IMR-90 (cell line): ENCODE results near the gene SBSN.

Experiments
- MAZ ChIP-seq: IDR thresholded peaks from 2 replicates; pipeline ENCODE4 v1.6.1; 2012; ENCODE audit warnings: low read depth, mild to moderate bottlenecking, low read length, improper control_type of control experiment, moderate library complexity, borderline replicate concordance
- POLR2A ChIP-seq: IDR thresholded peaks from 2 replicates; pipeline ENCODE4 v1.6.1; 2012; ENCODE audit warnings: mild to moderate bottlenecking, low read depth, low read length
- USF2 ChIP-seq: fragments of 150-350 bp; IDR thresholded peaks from 2 replicates; pipeline ENCODE4 v1.6.1; 2017; ENCODE audit warnings: mild to moderate bottlenecking, antibody characterized with exemption, low read length, low read depth
- TF ChIP-seq, protein P1 (sequence below): conservative IDR thresholded peaks from 2 replicates; pipeline ENCODE4 v1.5.1; 2012; ENCODE audit warnings: mild to moderate bottlenecking, low read depth, low read length, improper control_type of control experiment

DNA sequence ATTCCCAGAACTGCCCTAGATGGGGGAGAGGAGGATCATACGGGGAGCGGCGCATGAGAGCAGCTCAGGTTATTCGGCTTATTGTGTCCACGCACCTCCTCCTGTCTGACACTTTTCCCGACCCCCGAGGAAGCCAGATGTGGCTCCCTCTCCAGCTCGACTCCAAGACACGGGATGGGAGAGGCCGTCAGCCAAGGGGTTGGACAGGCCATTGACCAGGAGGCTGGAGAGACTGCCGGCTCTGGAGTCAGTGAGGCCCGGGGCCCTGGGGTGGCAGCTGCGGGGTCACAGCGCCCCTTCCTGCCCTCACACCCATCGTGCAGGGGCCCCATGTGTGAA, 17.5 kb downstream of the SBSN start:
- no peak for TF ChIP-seq USF2
- TF ChIP-seq, protein P1, sequence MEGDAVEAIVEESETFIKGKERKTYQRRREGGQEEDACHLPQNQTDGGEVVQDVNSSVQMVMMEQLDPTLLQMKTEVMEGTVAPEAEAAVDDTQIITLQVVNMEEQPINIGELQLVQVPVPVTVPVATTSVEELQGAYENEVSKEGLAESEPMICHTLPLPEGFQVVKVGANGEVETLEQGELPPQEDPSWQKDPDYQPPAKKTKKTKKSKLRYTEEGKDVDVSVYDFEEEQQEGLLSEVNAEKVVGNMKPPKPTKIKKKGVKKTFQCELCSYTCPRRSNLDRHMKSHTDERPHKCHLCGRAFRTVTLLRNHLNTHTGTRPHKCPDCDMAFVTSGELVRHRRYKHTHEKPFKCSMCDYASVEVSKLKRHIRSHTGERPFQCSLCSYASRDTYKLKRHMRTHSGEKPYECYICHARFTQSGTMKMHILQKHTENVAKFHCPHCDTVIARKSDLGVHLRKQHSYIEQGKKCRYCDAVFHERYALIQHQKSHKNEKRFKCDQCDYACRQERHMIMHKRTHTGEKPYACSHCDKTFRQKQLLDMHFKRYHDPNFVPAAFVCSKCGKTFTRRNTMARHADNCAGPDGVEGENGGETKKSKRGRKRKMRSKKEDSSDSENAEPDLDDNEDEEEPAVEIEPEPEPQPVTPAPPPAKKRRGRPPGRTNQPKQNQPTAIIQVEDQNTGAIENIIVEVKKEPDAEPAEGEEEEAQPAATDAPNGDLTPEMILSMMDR = no peak
- no peak for TF ChIP-seq POLR2A
- no peak for TF ChIP-seq MAZ
